ENCODE measurements around the gene CDH8.
"Not testable (repeated sequence)": the region's sequence is repeated elsewhere in the genome, so short reads cannot be mapped to it uniquely, and the experiment has no call there.

The CDH8 gene

DNA sequence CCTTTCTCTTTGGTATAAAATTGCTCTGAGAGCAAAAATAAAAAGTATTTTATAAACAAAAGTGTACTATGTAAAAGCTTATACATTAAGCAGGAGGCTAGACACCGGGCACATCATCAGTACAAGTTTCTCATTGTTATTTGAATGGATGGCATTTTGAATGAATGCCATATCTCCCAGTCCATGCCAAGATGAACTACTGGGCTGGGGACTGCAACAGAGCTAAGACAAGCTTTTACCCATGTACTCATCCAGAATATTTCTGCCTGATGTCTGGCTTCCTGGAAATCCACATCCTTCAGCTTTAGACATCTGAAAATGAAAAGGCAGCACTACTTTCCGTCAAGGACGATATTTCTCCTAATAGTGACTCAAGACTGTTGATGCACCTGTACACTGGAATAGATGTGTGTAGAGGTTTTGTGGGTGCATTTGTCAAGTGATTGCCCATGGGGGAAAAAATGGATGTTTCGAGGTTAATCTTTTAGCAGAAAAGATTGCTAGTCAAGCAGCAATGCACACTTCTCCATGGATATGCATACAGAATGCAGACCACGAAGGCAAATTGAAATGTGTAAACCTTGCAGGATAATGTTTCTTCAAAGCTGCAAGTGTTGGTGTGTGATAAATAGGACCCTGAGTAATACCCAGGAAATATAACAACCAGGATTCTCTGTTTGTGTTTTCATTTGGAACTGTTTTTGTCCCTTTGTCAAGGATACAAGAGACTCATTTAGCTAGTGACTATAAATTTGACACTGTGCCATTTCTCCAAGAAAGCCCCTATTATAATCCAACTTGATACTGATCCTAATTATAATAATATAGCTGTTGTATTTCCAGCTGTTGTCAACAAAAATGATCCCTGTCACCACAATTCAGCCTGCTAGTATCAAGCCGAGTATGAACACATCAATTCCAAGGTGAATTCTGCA is 173.8 kb downstream of the CDH8 start:
- no peak for DNase-seq (ENCODE audit: low read depth)

GRCh38 chr16:61858988-61859387 is 177.2 kb downstream of the CDH8 start:
- DNase-seq (ENCODE audit: low read depth) = peak; percentile 22

- no peak for DNase-seq (ENCODE audit: low read depth)
Measured at GRCh38 chr16:61842666-61843065, 193.6 kb downstream of the CDH8 start.

DNA sequence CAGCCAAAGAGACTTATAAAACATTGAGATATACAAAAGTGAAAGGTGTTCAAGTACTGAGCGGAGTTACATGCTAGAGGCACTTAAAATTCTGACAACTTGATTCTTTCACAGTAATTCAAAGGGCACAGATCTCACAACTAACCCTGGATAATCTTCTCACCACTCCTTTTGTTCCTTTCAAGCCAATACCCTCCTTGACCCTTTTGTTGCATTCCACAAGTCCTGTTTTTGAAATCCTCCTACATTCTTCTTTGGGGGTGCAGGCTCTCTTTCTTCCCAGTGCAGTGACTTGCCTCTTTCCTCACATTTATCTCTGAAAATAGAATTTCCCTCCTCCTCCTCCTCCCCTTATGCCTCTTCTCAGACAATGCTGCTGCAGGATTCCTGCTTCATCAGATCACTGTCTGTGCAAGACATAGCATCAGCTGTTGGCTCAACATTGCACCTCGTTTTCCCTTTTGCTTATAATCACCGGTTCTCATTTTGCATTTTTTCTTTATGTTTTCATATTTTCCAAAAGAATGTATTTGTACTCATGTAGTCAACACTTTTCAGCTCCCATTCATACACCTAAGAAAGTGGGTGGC is 199.3 kb downstream of the CDH8 start:
- peak; percentile 10 for DNase-seq (ENCODE audit: low read depth)

DNA sequence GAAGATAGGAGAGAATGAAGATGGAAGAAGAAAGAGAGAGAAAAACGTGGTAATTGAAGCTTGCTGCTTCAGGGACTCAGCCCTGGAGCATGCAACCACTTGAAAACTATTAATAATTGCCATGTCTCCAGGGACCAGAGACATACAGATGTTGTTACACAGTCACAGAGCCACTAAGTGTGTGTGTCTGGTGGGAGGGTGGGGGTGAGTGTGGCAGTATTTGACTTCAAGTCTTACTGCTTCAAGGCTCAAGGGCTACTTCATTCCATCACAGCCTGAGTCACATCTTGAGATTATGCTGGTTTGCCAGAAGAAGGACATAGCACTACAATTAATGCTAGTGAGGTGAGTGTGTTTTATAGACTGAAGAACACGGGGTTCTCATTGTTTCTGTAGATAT is 202.2 kb downstream of the CDH8 start:
- DNase-seq (ENCODE audit: low read depth) = no peak

DNA sequence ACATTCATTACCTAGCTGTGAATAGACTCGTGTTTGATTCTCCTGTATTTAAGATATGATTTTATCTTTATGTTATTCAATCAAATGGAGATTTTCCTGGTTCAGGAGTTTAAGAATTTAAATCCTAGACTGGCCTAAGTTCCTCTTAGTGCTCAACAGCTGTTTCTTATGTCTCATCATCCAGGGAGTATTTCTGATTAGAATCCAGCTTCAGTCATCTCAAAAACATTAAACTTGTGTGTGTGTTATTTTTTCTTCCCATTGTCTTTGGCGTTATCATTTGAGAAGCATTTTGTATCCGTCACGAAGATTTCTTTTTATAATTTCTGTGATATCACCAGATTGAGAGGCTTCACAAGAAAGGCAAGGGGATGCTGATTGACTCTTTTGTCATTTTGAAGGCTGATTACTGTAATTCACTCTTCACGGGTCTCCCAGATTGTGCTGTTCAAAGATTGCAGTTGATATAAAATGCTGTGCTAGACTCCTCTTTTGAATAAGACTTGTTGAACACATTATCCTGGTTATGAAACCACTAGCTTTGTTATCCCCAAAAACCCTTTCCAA is 204.8 kb downstream of the CDH8 start:
- DNase-seq (ENCODE audit: low read depth) = no peak

DNA sequence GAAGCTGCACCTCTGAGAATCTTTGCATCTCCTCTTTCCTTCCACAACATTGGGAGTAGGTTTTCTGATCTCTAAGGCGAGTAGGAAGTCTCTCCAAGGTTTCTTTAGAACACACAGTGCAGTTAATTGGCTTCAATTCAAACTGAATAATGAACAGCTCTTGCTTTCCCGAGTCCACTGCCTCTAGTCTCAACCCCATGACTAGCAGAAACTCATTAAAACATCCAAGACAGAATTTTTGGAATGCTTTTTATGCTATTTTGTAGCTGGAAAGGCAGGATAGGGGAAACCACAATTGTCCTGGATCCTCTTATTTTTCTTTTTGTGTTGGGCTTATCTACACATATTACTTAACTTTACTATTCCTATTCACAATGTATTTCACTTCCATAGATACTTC is 206.6 kb downstream of the CDH8 start:
- peak; percentile 4 for DNase-seq (ENCODE audit: low read depth)

DNA sequence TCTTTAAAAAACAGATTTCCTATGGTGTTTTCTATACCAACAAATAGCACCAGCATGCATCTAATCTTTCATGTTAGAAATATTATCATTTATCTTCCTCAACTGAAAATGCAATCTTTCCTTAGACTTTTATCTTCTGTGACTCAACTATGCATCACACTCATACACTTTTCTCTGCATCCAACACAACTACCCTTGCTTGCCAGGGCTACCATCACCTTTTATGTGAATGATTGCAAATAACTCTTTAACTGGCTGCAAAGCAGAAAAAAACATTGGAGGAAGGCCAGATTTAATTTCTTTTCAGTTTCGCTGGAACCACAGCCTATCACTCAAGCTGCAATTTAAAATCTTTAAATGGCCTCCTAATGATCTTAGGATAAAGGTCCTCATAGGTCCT is 212.9 kb downstream of the CDH8 start:
- DNase-seq (ENCODE audit: low read depth) = no peak

GRCh38 chr16:61820820-61821219 is 215.4 kb downstream of the CDH8 start:
- no peak for DNase-seq (ENCODE audit: low read depth)

DNA sequence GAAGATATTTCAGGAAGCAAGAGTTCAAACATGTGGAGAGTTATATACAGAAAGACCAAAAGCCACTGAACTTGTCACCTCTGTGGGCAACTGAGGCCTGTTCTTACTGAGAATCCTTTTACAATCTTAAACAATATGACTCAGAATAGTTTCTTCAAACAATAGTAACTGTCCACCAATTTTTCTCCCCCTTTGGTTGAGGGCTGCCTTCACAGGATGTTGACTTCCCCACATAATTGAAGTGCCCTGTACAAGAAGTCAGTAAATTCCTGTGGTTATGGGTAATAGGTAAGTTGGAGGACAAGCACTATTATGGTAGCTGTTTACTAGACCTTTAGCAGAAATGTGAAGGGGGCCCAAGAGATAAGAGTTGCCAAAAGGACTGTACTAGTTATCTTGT is 215.8 kb downstream of the CDH8 start:
- DNase-seq (ENCODE audit: low read depth) = peak; percentile 16

DNA sequence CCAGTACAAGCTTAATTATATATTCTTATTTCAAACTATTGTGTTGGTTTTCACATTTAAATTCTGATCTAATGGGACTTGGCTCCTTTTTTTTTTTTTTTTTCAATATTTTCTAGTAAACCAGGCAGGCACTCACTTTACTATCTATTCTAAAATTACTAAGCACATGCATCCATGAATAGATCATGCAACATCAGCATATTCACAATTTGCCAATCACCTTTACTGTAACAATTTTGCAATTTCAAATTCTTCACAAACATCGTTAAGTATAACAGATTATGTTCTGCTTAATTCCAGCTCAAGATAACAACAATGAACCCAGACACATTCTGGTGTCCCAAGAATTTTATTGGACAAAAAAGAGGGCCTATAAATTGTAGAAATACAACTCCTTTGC is 217.4 kb downstream of the CDH8 start:
- no peak for DNase-seq (ENCODE audit: low read depth)

DNA sequence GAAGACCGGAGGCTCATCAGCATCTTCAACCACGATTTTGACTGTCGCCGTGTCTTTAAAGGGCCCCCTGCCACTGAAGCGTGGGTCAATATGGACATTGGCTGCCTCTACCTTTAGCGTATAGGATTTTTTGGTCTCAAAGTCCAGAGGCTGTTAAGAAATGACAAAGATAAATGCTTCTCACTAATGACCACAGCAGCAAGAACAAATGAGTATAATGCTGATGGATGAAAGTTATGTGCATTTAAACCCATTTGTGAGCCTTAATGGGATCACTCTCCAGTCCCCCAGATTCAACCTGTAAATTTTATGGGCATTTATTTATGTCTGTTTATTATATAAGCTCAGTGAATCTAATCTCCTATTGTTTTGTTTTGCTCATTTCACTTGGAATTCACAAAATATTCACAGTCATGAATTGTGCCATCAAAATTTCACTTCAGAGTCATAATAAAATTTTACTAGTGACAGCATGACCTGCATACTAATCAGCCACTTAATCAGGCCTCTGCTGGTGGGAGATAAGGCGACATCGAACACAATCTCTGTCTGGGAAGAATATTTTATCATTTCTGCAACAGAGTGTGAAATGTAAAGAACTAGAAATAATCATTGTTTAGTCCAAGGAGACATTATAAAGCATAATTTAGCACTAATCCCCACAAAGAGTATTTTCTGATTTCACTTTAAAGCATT is 218.5 kb downstream of the CDH8 start:
- DNase-seq (ENCODE audit: low read depth) = no peak

GRCh38 chr16:61814726-61815347 is 221.4 kb downstream of the CDH8 start:
- DNase-seq (ENCODE audit: low read depth) = no peak

DNA sequence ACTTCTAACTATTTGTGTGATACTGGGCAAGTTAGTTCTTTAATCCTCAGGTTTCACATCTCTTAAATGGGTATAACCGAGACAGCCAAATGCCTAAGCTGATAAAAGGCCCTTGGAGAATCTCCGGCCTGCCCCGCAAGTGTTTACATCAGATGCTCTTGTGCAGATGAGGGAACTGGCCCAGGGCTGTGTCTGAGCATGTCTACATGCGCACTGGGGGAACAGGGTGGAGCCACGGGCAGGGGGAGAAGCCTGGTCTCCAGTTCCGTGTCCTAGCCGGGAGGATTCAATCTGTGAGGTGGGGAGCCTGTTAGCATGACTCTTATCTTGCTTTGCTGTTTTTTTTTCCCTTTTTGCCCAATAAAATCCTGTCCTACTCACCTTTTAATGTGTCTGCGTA is 222.9 kb downstream of the CDH8 start:
- DNase-seq (ENCODE audit: low read depth) = no peak

DNA sequence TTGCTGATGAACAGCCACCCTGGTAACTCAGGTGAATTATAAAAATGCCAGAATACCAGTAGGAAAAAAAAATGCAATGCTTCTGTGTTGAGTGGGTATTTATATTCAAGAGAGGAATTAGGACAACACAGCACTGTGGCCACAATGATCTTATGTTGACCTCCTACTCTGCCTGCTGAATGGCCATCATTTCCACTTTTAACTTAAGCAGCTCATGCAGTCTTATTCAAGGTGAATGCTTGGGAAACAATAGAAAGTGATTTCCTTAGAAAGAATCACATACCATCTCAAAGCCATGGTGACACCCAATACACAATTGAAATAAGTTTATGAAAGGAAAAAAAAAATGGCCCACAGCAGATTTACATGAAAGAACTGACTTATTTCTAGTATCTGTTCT is 224.0 kb downstream of the CDH8 start:
- DNase-seq (ENCODE audit: low read depth) = no peak

- no peak for DNase-seq (ENCODE audit: low read depth)
Measured at GRCh38 chr16:61807551-61807950, 228.7 kb downstream of the CDH8 start.

GRCh38 chr16:61801217-61801616 is 235.0 kb downstream of the CDH8 start:
- DNase-seq (ENCODE audit: low read depth) = not testable (repeated sequence)

GRCh38 chr16:61798741-61799140 is 237.5 kb downstream of the CDH8 start:
- DNase-seq (ENCODE audit: low read depth) = peak; percentile 20

GRCh38 chr16:61797961-61798507 is 238.2 kb downstream of the CDH8 start:
- DNase-seq (ENCODE audit: low read depth) = no peak

DNA sequence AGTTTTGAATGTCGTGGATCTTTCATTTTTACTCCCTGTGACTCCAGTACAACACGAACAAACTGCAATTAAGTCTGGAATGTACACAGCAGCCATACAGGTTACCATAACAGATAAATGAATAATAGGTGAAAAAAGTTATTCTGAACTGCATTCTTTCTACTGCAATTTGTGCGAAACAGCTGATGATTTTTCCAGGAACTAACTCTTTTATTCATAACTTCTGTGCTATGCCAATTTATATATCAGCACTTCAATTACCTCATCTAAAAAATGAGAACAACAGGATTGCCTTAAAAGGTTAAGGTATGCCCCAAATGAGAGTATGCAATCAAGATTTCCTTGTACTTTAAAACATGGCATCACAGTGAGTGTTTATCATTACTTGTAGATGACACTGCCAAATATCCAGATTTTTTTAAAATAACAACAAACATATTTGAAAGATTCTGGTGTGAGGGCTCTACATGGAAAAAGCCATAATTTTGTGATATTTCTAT is 238.9 kb downstream of the CDH8 start:
- peak; percentile 4 for DNase-seq (ENCODE audit: low read depth)

- DNase-seq (ENCODE audit: low read depth) = peak; percentile 93
Measured at GRCh38 chr16:61792194-61792909, 243.9 kb downstream of the CDH8 start.
